Measurements from ENCODE around the gene DLST.

GRCh38 chr14:74912801-74913200 is 31.1 kb downstream of the DLST start:
- no peak for TF ChIP-seq CTCF (IDR thresholded peaks at IDR 0.05; ENCODE audit: low read length)
- no peak for TF ChIP-seq EZH2 (IDR thresholded peaks at IDR 0.05; ENCODE audit: borderline replicate concordance, low read length)

Data from OCI-LY1 (cell line).